ENCODE results near the gene PDE8A. TPM values are rescaled to one million over a fixed set of nuclear protein-coding genes. Genes with fewer than 3 reads are reported as not detected.

Gene PDE8A
- total and polyA plus RNA-seq, 10 of the 15 experiments (the other 5 are each of a cell fraction or from before 2014, with no cell fraction given): 6.7 to 69.2 (median 27.2) TPM

DNA sequence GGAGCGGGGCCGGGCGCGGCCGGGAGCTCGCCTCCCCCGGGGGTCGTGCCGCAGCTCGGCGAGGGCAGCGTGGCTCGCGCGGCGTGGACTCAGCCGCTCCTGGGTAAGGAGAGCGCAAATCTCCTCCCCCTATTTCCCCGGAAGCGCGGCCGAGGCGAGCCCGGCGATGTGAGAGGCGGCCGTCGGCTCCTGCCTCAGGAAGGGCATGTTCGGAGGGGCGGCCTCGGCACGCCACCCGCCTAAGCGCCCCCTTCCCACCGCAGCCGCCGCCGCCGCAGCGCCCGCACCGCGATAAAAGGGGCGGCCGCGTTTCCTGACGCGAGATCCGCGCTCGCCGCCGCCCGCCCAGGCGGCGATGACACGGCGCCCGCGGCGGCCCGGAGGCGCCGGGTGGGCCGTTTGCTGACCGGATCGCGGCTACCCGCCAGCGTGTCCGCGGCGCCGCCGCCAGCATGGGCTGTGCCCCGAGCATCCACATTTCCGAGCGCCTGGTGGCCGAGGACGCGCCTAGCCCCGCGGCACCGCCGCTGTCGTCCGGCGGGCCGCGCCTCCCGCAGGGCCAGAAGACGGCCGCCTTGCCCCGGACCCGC lies at the start of gene PDE8A (continued):
- TF ChIP-seq CEBPZ (IDR thresholded peaks at IDR 0.05; ENCODE audit: low read depth, low read length) (no peak), LARP7 (IDR thresholded peaks at IDR 0.05) (peak; percentile 74; the same call in 1 of the 2 replicates), NBN (IDR thresholded peaks at IDR 0.05) (no peak), HDAC6 (IDR thresholded peaks at IDR 0.05; ENCODE audit: unreplicated experiment) (no peak), ZNF687 (IDR thresholded peaks at IDR 0.05) (no peak), SP1 (IDR thresholded peaks at IDR 0.05; ENCODE audit: low read depth, low read length) (no peak), DPF2 (IDR thresholded peaks at IDR 0.05) (0 out of 2 replicates have a peak, but pooled peaks have one; percentile 24), SIN3A (IDR thresholded peaks at IDR 0.05; ENCODE audit: low read depth, low read length) (0 out of 2 replicates have a peak, but pooled peaks have one; percentile 0), GATAD2B (conservative IDR thresholded peaks at IDR 0.05; ENCODE audit: low read depth) (0 out of 2 replicates have a peak, but pooled peaks have one; percentile 90), NRF1 (conservative IDR thresholded peaks at IDR 0.05; ENCODE audit: low read depth, low read length) (no peak)
